OCI-LY3 (cell line): ENCODE data around the gene CYP1A1.
A peak's percentile ranks its signal among the peaks of the same experiment; 100 is the strongest.

Experiments used
- H2AFZ ChIP-seq: fragments of 200-600, 300-600 bp; shearing (Covaris generic); 2 replicates; pipeline ENCODE4 v1.6.0; 2014; ENCODE audit warnings: antibody characterized with exemption, low read depth, low read length
- H3K27ac ChIP-seq: fragments of 200-600, 300-600 bp; sonication (generic); 2 replicates; pipeline ENCODE4 v1.5.1; 2014; ENCODE audit warnings: mild to moderate bottlenecking, low read length, moderate library complexity, mixed read lengths
- H3K27me3 ChIP-seq: fragments of 200-600, 300-600 bp; sonication (generic); 2 replicates; pipeline ENCODE4 v1.6.1; 2014; ENCODE audit warnings: low read depth, low read length, mixed read lengths
- H3K36me3 ChIP-seq: fragments of 200-600, 300-600 bp; sonication (generic); replicated peaks from 2 replicates; pipeline ENCODE3; 2014; ENCODE audit warnings: low read depth, low read length, mixed read lengths
- H3K4me1 ChIP-seq: fragments of 300-600, 200-600 bp; sonication (generic); 2 replicates; pipeline ENCODE4 v1.6.1; 2014; ENCODE audit warnings: low read length, mixed read lengths
- H3K4me2 ChIP-seq: fragments of 200-600, 300-600 bp; sonication (generic); 2 replicates; pipeline ENCODE4 v1.6.1; 2014; ENCODE audit warnings: low read length, mixed read lengths
- H3K4me3 ChIP-seq: fragments of 300-600, 200-600 bp; sonication (generic); 2 replicates; pipeline ENCODE4 v1.5.1; 2014; ENCODE audit warnings: antibody characterized with exemption, mild to moderate bottlenecking, low read length, moderate library complexity
- H3K79me2 ChIP-seq: fragments of 300-600, 200-600 bp; shearing (Covaris generic); 2 replicates; pipeline ENCODE4 v1.6.1; 2014; ENCODE audit warnings: mild to moderate bottlenecking, low read length, mixed read lengths
- H3K9ac ChIP-seq: fragments of 300-600, 200-600 bp; shearing (Covaris generic); 2 replicates; pipeline ENCODE4 v1.6.0; 2014; ENCODE audit warnings: mild to moderate bottlenecking, low read length, moderate library complexity
- H3K9me3 ChIP-seq: fragments of 200-600, 300-600 bp; shearing (Covaris generic); 2 replicates; pipeline ENCODE4 v1.6.1; 2014; ENCODE audit warnings: low read length, mixed read lengths; ENCODE audit not compliant: insufficient read depth
- H4K20me1 ChIP-seq: fragments of 200-600, 300-600 bp; sonication (generic); 2 replicates; pipeline ENCODE4 v1.6.1; 2016; ENCODE audit warnings: low read length, mixed read lengths; ENCODE audit not compliant: insufficient read depth
- CTCF ChIP-seq: fragments of 200-600, 300-600 bp; sonication (generic); IDR thresholded peaks from 2 replicates; pipeline ENCODE4 v1.5.1; 2014; ENCODE audit warnings: antibody characterized with exemption, low read length, low read depth
- EZH2phosphoT487 ChIP-seq: fragments of 200-600 bp; shearing (Covaris generic); IDR thresholded peaks from 2 replicates; pipeline ENCODE4 v1.6.1; 2018; ENCODE audit warnings: antibody characterized with exemption, mixed run types, low read depth

Gene CYP1A1

GRCh38 chr15:74725225-74725774 is at the start of gene CYP1A1:
CYP1A1 (minus strand) TSS chr15:74725528; CDS start chr15:74723097, 2,431 bp downstream.
- H3K36me3 ChIP-seq: no peaks in the 10 kb centered on the region
- TF ChIP-seq CTCF (no peak), EZH2phosphoT487 (no peak)
- no peaks in the 10 kb centered on the region for H3K9me3 ChIP-seq
- H3K4me2 ChIP-seq: peak within 1 kb of the TSS; percentile 41
- peaks cover 25% of the 10 kb centered on the region for H3K27me3 ChIP-seq
- H3K4me3 ChIP-seq: peak within 1 kb of the TSS; percentile 35; the same call in 1 of the 2 replicates
- H2AFZ ChIP-seq: no peak within 1 kb of the TSS
- H3K27ac ChIP-seq: no peak within 1 kb of the TSS
- no peaks in the 10 kb centered on the region for H3K79me2 ChIP-seq
- H3K4me1 ChIP-seq: no peaks in the 10 kb centered on the region
- H3K9ac ChIP-seq: no peak within 1 kb of the TSS
- no peaks in the 10 kb centered on the region for H4K20me1 ChIP-seq

GRCh38 chr15:74773731-74774252 is 48.5 kb upstream of the CYP1A1 start:
- peaks cover 83% of the 10 kb centered on the region for H3K4me1 ChIP-seq

GRCh38 chr15:74773329-74773728 is 48.0 kb upstream of the CYP1A1 start:
- Histone ChIP-seq H3K4me2 (peak overlapping the region; percentile 62), H3K27ac (peak overlapping the region; percentile 97), H3K4me1 (peaks cover 80% of the 10 kb centered on the region), H3K9me3 (no peaks in the 10 kb centered on the region), H3K79me2 (peaks cover 43% of the 10 kb centered on the region), H3K9ac (peak overlapping the region; percentile 87; the same call in 1 of the 2 replicates), H4K20me1 (no peaks in the 10 kb centered on the region), H3K27me3 (no peaks in the 10 kb centered on the region), H3K4me3 (no peak overlapping the region), H2AFZ (no peak overlapping the region), H3K36me3 (peaks cover 2% of the 10 kb centered on the region)
- TF ChIP-seq EZH2phosphoT487: no peak

More at GRCh38 chr15:74773731-74774252, 48.5 kb upstream of the CYP1A1 start:
- H3K9me3 ChIP-seq: no peaks in the 10 kb centered on the region
- H3K4me3 ChIP-seq: no peak overlapping the region
- H3K9ac ChIP-seq: peak overlapping the region; percentile 87
- TF ChIP-seq EZH2phosphoT487: no peak
- no peak for TF ChIP-seq CTCF
- peak overlapping the region; percentile 62 for H3K4me2 ChIP-seq
- H3K27ac ChIP-seq: peak overlapping the region; percentile 97
- H3K79me2 ChIP-seq: peaks cover 48% of the 10 kb centered on the region
- no peaks in the 10 kb centered on the region for H4K20me1 ChIP-seq
- H2AFZ ChIP-seq: no peak overlapping the region
- H3K36me3 ChIP-seq: peaks cover 2% of the 10 kb centered on the region
- H3K27me3 ChIP-seq: no peaks in the 10 kb centered on the region

GRCh38 chr15:74770211-74770903 is 45.0 kb upstream of the CYP1A1 start:
- Histone ChIP-seq H2AFZ (no peak overlapping the region), H3K79me2 (peaks cover 25% of the 10 kb centered on the region), H3K4me2 (peak overlapping the region; percentile 56; the same call in 1 of the 2 replicates), H3K36me3 (no peaks in the 10 kb centered on the region), H3K9me3 (no peaks in the 10 kb centered on the region), H3K9ac (peak overlapping the region; percentile 27; the same call in 1 of the 2 replicates), H3K4me3 (no peak overlapping the region), H3K27me3 (peaks cover 6% of the 10 kb centered on the region; the same call in 1 of the 2 replicates), H3K27ac (no peak overlapping the region), H3K4me1 (peaks cover 52% of the 10 kb centered on the region), H4K20me1 (no peaks in the 10 kb centered on the region)
- TF ChIP-seq CTCF: no peak
- TF ChIP-seq EZH2phosphoT487: no peak
